Left renal pelvis (tissue), 4 donors: ENCODE measurements around the gene TNFRSF17. TPM values are rescaled to one million over a fixed set of nuclear protein-coding genes. Genes with fewer than 3 reads are reported as not detected.
A peak's percentile ranks its signal among the peaks of the same experiment; 100 is the strongest.
"Not testable (repeated sequence)": the region's sequence is repeated elsewhere in the genome, so short reads cannot be mapped to it uniquely, and the experiment has no call there.

ENCODE experiments used
- DNase-seq, 4 donors: peaks; one replicate each; pipeline ENCODE4 v3.0.0-alpha.2; 2013; ENCODE audit warnings: low read depth in 4 of 4, low spot score in 3 of 4
- polyA plus RNA-seq, 4 donors: library from polyadenylated mRNA; unstranded; fragments of 120-200 nt; gene quantifications; one replicate each; pipeline ENCODE4 v1.2.1, GENCODE V29; 2013; ENCODE audit not compliant: insufficient read length in 4 of 4

Gene TNFRSF17
- under 1 TPM in 1 of 4 donors, not detected in 3; 0.43 TPM for polyA plus RNA-seq

- DNase-seq: no peak
Observed at GRCh38 chr16:11964761-11965551, at the start of gene TNFRSF17. Gene TNFRSF17, plus strand, starts transcription at chr16:11965210. Its CDS starts 115 bp downstream, at chr16:11965325.

- DNase-seq: peak; percentile 95 to 98 (median 96)
Observed at GRCh38 chr16:11915644-11916523, 49.1 kb upstream of the TNFRSF17 start, which contains the start of gene GSPT1. Gene GSPT1, minus strand, starts transcription at chr16:11915956. Its CDS starts 236 bp downstream, at chr16:11915720.

GRCh38 chr16:11916524-11917285 is 48.3 kb upstream of the TNFRSF17 start:
- DNase-seq: no peak

- DNase-seq: not testable (repeated sequence)
Observed at GRCh38 chr16:11924046-11924445, 41.0 kb upstream of the TNFRSF17 start.

GRCh38 chr16:11927350-11927749 is 37.7 kb upstream of the TNFRSF17 start:
- DNase-seq: not testable (repeated sequence)

GRCh38 chr16:11941945-11942344 is 23.1 kb upstream of the TNFRSF17 start, which contains the start of gene NPIPB2:
Gene NPIPB2, minus strand, starts transcription at chr16:11942045. Its CDS starts 0 bp downstream, at chr16:11942045.
- not testable (repeated sequence) for DNase-seq

DNA sequence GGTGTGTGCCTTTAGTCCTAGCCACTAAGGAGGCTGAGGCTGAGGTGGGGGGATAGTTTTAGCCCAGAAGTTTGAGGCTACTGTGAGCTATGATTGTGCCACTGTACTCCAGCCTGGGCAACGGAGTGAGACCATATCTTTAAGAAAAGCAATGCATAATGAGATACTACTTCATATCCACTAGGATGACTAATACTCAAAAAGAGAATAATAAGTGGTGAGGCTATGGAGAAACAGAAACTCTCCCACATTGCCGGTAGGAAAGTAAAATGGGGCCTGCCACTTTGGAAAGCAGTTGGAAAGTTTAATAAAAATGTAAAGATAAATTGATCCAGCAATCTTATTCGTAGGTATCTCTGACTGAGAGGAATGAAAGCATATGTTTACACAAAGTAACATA is 18.6 kb upstream of the TNFRSF17 start:
- DNase-seq: no peak

DNA sequence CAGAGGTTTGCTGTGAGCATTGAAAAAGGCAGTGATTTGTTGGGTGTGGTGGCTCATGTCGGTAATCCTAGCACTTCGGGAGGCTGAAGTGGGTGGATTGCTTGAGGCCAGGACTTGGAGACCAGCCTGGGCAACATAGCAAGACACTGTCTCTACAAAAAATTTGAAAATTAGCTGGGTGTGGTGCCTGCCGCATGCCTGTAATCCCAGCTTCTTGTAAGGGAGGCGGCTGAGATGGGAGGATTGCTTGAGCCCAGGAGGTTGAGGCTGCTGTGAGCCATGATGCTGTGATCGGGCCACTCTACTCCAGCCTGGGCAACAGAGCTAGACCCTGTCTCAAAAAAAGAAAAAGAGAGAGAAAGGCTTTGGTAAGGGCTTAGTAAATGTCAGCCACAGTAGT is 16.2 kb upstream of the TNFRSF17 start:
- no peak for DNase-seq

- peak in 2 of 4 donors; percentile 19 to 35 for DNase-seq
Observed at GRCh38 chr16:11949527-11949926, 15.5 kb upstream of the TNFRSF17 start.

DNA sequence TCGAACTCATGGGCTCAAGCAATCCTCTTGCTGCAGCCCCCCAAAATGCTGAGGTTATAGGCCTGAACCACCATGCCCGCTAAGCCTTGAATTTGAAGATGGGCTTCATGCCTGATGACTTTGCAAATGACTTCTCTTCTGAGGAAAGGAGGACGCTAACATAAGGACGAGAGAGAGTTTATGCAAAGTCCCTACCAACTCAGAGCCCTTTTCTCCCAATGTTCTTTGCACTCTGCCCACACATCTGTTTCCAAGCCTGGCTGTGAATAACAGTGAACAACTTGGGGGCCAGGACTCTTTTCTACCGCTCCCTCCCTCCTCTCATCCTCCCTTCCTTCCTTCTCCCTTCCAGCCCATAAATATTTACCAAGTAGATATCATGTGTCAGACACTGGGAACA is 14.6 kb upstream of the TNFRSF17 start:
- no peak for DNase-seq

GRCh38 chr16:11953576-11953975 is 11.4 kb upstream of the TNFRSF17 start:
- DNase-seq: not testable (repeated sequence)

DNA sequence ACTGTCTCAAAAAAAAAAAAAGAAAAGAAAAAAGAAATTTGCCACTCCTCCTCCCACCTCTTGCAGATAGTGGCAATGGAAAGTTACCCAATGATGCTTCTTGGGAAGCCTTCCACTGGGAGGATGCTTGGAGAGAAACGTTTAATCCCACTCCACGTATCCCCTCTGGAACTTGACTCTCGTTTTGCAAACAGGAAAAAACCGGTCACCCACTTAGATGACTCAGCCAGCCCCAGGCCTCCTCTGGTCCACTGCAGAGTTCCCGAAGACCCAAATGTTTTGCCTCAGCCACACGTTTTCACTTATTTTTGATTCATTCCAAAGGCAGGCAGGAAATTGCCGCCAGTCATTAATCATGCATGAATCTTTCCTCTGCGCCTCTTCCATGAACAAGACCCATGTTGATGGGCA is 9.3 kb upstream of the TNFRSF17 start:
- DNase-seq: no peak

DNA sequence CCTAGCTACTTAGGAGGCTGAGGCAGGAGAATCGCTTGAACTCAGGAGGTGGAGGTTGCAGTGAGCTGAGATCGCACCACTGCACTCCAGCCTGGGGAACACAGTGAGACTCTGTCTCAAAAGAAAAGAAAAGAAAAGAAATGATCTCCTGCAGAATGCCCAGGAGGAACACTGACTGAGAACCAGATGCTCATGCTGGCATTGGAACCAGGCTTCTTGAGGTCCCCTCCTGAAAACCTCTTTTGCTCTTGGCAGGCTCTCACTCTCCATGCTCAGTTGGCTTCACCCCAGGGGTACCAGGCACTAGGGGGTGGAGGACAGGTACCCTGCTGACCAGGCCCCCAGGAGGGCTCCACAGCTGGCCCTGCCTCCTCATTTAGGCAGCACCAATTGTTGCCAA is 8.5 kb upstream of the TNFRSF17 start:
- no peak for DNase-seq

- no peak for DNase-seq
Observed at GRCh38 chr16:11957591-11958395, 7.2 kb upstream of the TNFRSF17 start.

- not testable (repeated sequence) for DNase-seq
Observed at GRCh38 chr16:11962457-11962856, 2.6 kb upstream of the TNFRSF17 start.

DNA sequence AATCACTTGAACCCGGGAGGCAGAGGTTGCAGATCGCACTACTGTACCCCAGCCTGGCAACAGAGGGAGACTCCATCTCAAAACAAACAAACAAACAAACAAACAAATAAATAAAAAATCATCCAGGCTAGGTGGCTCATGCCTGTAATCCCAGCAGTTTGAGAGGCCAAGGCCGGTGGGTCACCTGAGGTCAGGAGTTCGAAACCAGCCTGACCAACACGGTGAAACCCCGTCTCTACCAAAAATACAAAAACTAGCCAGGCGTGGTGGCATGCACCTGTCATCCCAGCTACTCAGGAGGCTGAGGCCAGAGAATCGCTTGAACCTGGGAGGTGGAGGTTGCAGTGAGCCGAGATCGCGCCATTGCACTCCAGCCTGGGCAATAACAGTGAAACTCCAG is 2.0 kb upstream of the TNFRSF17 start:
- DNase-seq: not testable (repeated sequence)

DNA sequence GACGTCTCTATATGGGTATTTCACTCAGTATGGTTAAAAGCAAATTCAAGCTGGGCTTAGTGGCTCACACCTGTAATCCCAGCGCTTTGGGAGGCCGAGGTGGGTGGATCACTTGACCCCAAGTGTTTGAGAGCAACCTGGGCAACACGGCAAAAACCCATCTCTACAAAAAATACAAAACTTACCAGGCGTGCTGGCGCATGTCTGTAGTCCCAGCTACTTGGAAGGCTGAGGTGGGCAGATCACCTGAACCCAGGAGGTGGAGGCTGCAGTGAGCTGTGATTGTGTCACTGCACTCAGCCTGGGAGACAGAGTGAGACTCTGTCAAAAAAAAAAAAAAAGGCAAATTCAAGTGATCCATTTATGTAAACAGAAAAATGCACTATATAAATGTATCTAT is 1.3 kb upstream of the TNFRSF17 start:
- DNase-seq: no peak

- no peak for DNase-seq
Observed at GRCh38 chr16:11966173-11966572, 1.2 kb downstream of the TNFRSF17 start.

DNA sequence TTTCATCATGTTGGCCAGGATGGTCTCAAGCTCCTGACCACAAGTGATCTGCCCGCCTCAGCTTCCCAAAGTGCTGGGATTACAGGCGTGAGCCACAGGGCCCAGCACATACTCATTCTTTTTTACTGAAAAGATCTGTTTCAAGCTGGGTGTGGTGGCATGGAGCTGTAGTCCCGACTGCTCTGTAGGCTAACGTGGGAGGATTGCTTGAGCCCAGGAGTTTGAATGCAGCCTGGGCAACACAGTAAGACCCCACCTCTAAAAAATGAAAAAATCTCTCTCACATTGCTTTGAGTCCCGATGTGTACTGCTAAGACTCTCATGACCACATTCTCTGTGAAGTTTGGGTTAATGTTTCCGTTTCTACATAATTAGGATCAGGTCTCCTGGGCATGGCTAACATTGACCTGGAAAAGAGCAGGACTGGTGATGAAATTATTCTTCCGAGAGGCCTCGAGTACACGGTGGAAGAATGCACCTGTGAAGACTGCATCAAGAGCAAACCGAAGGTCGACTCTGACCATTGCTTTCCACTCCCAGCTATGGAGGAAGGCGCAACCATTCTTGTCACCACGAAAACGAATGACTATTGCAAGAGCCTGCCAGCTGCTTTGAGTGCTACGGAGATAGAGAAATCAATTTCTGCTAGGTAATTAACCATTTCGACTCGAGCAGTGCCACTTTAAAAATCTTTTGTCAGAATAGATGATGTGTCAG is 2.3 kb downstream of the TNFRSF17 start:
- no peak for DNase-seq
